KOPT-K1 (cell line): ENCODE data around the gene PXMP4.

Source experiments
- H3K27ac ChIP-seq: fragments of 200-600 bp; sonication (generic); 2 replicates; pipeline ENCODE4 v1.5.1; 2016; ENCODE audit warnings: antibody characterized with exemption, mild to moderate bottlenecking, low read depth, low read length; ENCODE audit not compliant: poor library complexity, severe bottlenecking
- H3K36me3 ChIP-seq: fragments of 200-600 bp; sonication (generic); 2 replicates; pipeline ENCODE4 v1.5.1; 2017; ENCODE audit warnings: antibody characterized with exemption, mild to moderate bottlenecking, low read length, moderate library complexity; ENCODE audit not compliant: insufficient read depth
- H3K9me3 ChIP-seq: fragments of 200-600 bp; sonication (generic); 2 replicates; pipeline ENCODE4 v1.5.1; 2017; ENCODE audit warnings: antibody characterized with exemption, low read length, mild to moderate bottlenecking; ENCODE audit not compliant: insufficient read depth, poor library complexity, severe bottlenecking

PXMP4 gene

GRCh38 chr20:33686100-33686983, 33.8 kb downstream of the PXMP4 start, which contains the start of gene E2F1:
Gene E2F1 (minus strand): TSS chr20:33686385. CDS start chr20:33686264, 121 bp downstream.
- Histone ChIP-seq H3K27ac (peak within 1 kb of the TSS; percentile 88), H3K9me3 (no peaks in the 10 kb centered on the region), H3K36me3 (peaks cover 31% of the 10 kb centered on the region)

- Histone ChIP-seq H3K27ac (peak overlapping the region; percentile 88), H3K9me3 (no peaks in the 10 kb centered on the region), H3K36me3 (peaks cover 39% of the 10 kb centered on the region)
Observed at GRCh38 chr20:33685328-33686099, 34.6 kb downstream of the PXMP4 start.

GRCh38 chr20:33684533-33685327, 35.4 kb downstream of the PXMP4 start:
- H3K27ac ChIP-seq = peak overlapping the region; percentile 88
- peaks cover 47% of the 10 kb centered on the region for H3K36me3 ChIP-seq
- no peaks in the 10 kb centered on the region for H3K9me3 ChIP-seq

- H3K36me3 ChIP-seq = peaks cover 76% of the 10 kb centered on the region
- no peaks in the 10 kb centered on the region for H3K9me3 ChIP-seq
- H3K27ac ChIP-seq = peak overlapping the region; percentile 20
Observed at GRCh38 chr20:33681728-33682353, 38.3 kb downstream of the PXMP4 start.

- Histone ChIP-seq H3K36me3 (peaks cover 81% of the 10 kb centered on the region), H3K27ac (peak overlapping the region; percentile 20)
Observed at GRCh38 chr20:33681288-33681687, 38.8 kb downstream of the PXMP4 start.

GRCh38 chr20:33680686-33681085, 39.4 kb downstream of the PXMP4 start:
- H3K36me3 ChIP-seq = peaks cover 87% of the 10 kb centered on the region
- H3K27ac ChIP-seq = peak overlapping the region; percentile 20
- no peaks in the 10 kb centered on the region for H3K9me3 ChIP-seq

More at GRCh38 chr20:33681288-33681687, 38.8 kb downstream of the PXMP4 start:
- no peaks in the 10 kb centered on the region for H3K9me3 ChIP-seq

GRCh38 chr20:33679758-33680485, 40.2 kb downstream of the PXMP4 start:
- Histone ChIP-seq H3K9me3 (no peaks in the 10 kb centered on the region), H3K27ac (peak overlapping the region; percentile 23), H3K36me3 (peaks cover 95% of the 10 kb centered on the region)

- Histone ChIP-seq H3K36me3 (peaks cover 96% of the 10 kb centered on the region), H3K27ac (peak overlapping the region; percentile 23), H3K9me3 (no peaks in the 10 kb centered on the region)
Observed at GRCh38 chr20:33677991-33678702, 42.0 kb downstream of the PXMP4 start.

- H3K9me3 ChIP-seq = no peaks in the 10 kb centered on the region
- H3K27ac ChIP-seq = no peak overlapping the region
- H3K36me3 ChIP-seq = peaks cover 96% of the 10 kb centered on the region
Observed at GRCh38 chr20:33676652-33677645, 43.2 kb downstream of the PXMP4 start.

GRCh38 chr20:33676121-33676520, 44.0 kb downstream of the PXMP4 start:
- H3K9me3 ChIP-seq = no peaks in the 10 kb centered on the region
- H3K27ac ChIP-seq = no peak overlapping the region
- H3K36me3 ChIP-seq = peaks cover 96% of the 10 kb centered on the region

- H3K9me3 ChIP-seq = no peaks in the 10 kb centered on the region
- no peak overlapping the region for H3K27ac ChIP-seq
- peaks cover 96% of the 10 kb centered on the region for H3K36me3 ChIP-seq
Observed at GRCh38 chr20:33675136-33675959, 44.8 kb downstream of the PXMP4 start.
